AG20443 (cell line): ENCODE measurements around the gene KIR2DL3.
"Not testable (repeated sequence)": the region's sequence is repeated elsewhere in the genome, so short reads cannot be mapped to it uniquely, and the experiment has no call there.

Source experiments
- DNase-seq: peaks from one replicate; pipeline ENCODE4 v3.0.0; 2012; ENCODE audit warnings: low spot score, mixed read lengths

KIR2DL3 gene

DNA sequence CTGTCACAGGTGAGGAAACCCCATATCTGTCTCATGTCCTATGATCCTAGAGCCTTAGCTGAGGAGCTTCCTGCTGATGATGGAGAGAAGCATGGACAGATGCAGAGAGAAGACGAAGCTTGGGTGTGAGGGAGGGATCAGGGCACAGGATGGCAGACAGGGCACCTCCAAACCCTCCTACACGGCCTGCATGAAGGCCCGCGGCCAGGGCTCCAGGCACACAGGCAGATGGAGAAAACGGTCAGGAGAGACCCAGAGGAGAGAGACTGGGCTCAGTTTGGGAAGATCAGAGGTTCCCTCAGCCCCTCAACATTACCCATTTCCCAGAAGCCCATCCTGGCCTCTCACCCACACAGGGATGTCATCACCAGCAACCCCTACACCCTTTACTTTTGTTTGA lies 5.8 kb downstream of the KIR2DL3 start:
- not testable (repeated sequence) for DNase-seq

DNA sequence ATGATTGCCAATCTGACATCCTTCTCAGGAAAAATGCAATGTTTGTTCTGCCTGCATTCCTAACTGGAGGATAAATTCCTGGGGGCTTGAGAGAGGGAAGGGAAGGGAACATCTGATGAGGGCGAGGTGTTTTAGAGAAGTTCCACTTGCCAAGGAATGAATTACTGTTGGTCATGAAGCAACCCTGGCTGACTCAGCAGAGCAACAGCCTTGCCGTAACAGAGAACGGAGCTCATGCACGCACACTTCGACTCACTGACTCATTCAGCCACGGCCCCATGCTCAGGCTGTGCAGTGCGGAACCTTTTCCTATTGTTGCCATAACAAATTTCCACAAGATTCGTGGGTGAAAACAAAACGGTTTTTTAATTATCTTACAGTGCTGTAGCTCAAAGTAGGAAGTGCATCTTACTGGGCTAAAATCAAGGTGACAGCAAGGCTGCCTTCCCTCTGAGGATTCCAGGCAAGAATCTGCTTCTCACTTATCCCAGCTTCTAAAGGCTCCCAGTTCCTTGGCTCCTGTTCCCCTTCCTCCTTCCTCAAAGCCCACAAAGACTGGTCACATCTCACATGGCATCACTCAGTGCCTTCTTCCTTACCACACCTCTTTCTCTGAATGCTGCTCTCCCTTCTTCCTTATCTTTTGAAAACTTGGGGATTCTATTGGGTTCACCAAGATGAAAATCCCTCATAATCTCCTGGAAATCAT lies 9.5 kb downstream of the KIR2DL3 start:
- DNase-seq = not testable (repeated sequence)

DNA sequence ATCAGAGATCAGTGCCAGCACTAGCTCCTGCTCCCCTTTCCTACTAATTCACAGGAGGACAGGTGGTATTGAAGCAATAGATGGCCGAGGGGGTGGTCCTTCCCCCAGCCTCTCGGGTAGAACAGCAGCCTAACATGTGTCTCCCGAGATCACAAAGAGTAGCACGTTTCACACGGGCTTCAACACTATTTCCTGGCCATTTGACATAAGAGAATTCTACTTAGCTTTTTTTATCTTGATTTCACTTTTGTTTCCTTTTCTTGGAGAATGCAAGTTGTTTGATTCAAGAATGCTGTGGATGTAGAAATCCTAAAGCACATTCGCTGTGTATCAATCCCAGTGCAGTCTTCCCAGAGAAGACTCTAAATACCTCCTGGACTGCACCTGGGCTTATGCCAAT lies 12.0 kb downstream of the KIR2DL3 start:
- DNase-seq = not testable (repeated sequence)

DNA sequence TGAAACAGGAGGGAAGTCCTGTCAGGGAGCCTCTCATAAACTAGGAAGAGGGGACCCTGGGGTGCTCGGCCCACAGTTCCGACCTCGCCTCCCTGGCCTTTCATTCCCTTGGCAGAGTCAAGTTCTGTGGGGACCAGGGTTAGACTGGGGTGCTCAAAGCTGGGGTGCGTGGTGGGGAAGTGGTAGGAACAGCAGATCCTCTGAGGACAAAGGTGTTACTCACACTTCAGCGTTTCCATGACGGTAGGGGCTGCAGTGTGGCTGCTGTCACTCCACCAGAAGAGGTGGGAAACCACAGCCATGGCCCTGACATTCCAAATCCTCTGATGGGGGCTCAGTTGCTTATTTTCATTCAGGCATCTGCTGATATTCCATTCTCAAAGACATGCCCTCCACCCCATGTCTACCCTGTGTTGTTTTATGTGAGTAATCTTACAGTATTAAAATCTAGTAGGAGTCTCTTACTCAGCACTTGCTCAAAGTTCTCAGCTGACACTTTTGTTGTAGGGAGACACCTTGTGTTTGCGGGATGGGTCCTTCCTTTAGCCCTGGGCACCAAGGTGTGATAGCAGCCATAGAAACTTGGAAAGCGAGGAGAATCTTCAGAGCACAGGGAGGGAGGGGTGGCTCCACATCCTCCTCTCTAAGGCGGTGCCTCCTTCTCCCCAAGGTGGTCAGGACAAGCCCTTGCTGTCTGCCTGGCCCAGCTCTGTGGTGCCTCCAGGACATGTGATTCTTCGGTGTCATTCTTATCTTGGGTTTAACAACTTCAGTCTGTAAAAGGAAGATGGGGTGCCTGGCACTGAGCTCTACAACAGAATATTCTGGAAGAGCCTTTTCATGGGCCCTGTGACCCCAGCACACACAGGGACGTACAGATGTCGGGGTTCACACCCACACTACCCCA lies 18.1 kb downstream of the KIR2DL3 start:
- not testable (repeated sequence) for DNase-seq

DNA sequence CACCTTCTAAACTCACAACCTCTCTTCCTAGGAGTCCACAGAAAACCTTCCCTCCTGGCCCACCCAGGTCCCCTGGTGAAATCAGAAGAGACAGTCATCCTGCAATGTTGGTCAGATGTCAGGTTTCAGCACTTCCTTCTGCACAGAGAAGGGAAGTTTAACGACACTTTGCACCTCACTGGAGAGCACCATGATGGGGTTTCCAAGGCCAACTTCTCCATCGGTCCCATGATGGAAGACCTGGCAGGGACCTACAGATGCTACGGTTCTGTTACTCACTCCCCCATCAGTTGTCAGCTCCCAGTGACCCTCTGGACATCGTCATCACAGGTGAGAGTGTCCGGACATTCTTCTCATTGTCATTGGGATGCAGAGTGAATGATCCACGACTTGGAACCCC lies 20.3 kb downstream of the KIR2DL3 start:
- not testable (repeated sequence) for DNase-seq

DNA sequence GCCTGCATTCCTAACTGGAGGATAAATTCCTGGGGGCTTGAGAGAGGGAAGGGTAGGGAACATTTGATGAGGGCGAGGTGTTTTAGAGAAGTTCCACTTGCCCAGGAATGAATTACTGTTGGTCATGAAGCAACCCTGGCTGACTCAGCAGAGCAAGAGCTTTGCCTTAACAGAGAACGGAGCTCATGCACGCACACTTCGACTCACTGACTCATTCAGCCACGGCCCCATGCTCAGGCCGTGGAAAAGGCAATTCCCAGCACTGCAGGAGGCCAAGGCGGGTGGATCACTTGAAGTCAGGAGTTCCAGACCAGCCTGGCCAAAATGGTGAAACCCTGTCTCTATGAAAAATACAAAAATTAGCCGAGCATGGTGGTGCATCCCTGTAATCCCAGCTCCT lies 25.9 kb downstream of the KIR2DL3 start:
- DNase-seq = not testable (repeated sequence)

DNA sequence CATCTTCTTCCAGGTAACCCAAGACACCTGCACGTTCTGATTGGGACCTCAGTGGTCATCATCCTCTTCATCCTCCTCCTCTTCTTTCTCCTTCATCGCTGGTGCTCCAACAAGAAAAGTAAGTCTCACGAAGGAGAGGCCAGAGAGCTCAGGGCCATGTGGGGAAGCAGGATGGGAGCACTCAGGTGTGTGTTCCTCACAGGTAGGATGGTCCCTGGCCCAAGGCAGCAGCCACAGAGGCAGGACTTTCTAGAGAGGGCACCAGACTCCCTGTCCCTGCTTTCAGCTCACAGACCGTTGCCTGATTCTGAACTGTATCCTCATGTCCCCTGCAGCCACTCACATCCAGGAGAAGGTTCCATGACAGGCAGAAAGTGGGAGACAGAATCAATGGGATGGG lies 28.2 kb downstream of the KIR2DL3 start:
- not testable (repeated sequence) for DNase-seq

DNA sequence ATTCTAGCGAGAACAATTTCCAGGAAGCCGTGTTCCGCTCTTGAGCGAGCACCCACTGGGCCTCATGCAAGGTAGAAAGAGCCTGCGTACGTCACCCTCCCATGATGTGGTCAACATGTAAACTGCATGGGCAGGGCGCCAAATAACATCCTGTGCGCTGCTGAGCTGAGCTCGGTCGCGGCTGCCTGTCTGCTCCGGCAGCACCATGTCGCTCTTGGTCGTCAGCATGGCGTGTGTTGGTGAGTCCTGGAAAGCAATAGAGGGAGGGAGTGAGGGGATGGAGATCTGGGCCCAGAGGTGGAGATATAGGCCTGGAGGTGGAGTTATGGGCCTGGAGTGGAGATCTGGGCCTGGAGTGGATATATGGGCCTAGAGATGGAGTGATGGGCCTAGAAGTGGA lies 31.3 kb downstream of the KIR2DL3 start, which contains the start of gene KIR2DL1:
Gene KIR2DL1 (plus strand): TSS at position 148 of the 400 bp plus-strand sequence. CDS start 58 bp downstream, at position 206.
- DNase-seq = not testable (repeated sequence)

DNA sequence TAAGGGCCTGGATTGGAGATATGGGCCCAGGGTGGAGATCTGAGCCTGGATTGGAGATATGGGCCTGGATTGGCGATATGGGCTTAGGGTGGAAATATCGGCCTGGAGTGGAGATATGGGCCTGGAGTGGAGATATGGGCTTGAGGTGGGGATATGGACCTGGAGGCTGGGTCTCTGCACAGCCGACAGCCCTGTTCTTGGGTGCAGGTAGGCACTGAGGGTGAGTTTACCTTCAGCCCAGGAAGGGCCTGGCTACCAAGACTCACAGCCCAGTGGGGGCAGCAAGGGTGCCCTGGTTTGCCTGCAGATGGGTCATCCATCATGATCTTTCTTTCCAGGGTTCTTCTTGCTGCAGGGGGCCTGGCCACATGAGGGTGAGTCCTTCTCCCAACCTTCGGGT lies 32.2 kb downstream of the KIR2DL3 start:
- not testable (repeated sequence) for DNase-seq

DNA sequence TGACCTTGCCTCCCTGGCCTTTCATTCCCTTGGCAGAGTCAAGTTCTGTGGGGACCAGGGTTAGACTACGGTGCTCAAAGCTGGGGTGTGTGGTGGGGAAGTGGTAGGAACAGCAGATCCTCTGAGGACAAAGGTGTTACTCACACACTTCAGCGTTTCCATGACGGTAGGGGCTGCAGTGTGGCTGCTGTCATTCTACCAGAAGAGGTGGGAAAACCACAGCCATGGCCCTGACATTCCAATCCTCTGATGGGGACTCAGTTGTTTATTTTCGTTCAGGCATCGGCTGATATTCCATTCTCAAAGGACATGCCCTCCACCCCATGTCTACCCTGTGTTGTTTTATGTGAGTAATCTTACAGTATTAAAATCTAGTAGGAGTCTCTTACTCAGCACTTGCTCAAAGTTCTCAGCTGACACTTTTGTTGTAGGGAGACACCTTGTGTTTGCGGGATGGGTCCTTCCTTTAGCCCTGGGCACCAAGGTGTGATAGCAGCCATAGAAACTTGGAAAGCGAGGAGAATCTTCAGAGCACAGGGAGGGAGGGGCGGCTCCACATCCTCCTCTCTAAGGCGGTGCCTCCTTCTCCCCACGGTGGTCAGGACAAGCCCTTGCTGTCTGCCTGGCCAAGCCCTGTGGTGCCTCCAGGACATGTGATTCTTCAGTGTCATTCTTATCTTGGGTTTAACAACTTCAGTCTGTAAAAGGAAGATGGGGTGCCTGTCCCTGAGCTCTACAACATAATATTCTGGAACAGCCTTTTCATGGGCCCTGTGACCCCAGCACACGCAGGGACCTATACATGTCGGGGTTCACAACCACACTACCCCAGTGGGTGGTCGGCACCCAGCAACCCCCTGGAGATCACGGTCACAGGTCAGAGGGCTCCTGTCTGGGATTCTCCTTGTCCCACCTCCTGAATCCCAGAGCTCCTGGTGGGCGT lies 33.0 kb downstream of the KIR2DL3 start:
- DNase-seq = not testable (repeated sequence)

DNA sequence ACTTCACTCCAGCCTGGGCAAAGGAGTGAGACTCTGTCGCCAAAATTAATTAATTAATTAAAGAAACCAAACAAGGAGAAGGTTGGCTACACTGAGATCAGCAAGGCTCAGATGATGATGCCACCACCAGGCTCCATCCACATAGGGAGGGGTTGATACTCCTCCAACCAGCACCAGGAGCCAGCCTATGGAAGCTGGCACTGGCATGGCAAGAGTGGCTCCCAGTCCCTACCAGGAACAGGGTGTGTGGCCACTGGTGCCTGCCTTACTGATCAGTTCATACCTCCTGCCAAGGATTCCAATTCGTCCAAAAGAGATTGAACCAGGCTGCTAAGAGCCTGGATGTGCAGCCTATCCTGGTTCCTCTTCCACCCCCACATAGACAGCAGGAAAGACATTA lies 34.4 kb downstream of the KIR2DL3 start:
- DNase-seq = not testable (repeated sequence)

DNA sequence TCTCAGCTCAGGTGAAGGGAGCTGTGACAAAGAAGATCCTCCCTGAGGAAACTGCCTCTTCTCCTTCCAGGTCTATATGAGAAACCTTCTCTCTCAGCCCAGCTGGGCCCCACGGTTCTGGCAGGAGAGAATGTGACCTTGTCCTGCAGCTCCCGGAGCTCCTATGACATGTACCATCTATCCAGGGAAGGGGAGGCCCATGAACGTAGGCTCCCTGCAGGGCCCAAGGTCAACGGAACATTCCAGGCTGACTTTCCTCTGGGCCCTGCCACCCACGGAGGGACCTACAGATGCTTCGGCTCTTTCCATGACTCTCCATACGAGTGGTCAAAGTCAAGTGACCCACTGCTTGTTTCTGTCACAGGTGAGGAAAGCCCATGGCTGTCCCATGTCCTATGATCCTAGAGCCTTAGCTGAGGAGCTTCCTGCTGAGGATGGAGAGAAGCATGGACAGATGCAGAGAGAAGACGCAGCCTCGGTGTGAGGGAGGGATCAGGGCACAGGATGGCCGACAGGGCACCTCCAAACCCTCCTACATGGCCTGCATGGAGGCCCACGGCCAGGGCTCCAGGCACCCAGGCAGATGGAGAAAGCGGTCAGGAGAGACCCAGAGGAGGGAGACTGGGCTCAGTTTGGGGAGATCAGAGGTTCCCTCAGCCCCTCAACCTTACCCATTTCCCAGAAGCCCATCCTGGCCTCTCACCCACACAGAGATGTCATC lies 36.9 kb downstream of the KIR2DL3 start:
- not testable (repeated sequence) for DNase-seq

DNA sequence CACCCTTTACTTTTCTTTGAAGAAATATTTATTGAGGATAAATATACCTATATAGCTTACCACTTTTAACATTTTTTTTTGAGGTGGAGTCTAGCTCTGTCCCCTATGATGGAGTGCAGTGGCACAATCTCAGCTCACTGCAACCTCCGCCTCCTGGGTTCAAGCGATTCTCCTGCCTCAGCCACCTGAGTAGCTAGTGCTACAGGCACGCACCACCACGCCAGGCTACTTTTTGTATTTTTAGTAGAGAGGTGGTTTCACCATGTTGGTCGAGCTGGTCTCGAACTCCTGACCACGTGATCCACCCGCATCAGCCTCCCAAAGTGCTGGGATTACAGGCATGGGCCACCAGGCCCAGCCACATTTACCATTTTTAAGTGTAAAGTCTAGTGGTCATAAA lies 37.5 kb downstream of the KIR2DL3 start:
- DNase-seq = not testable (repeated sequence)

DNA sequence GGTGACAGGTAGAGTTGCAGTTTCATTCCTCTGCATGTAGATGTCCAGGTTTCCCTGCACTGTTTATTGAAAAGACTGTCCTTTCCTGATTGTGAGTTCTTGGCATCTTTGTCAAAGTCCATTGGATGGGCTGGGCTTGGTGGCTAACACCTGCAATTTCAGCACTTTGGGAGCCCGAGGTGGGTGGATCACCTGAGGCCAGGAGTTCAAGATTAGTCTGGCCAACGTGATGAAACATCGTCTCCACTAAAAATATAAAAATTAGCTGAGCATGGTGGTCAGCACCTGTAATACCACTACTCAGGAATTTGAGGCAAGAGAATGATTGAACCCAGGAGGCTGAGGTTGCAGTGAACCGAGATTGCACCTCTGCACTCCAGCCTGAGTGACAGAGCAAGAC lies 39.5 kb downstream of the KIR2DL3 start:
- not testable (repeated sequence) for DNase-seq

DNA sequence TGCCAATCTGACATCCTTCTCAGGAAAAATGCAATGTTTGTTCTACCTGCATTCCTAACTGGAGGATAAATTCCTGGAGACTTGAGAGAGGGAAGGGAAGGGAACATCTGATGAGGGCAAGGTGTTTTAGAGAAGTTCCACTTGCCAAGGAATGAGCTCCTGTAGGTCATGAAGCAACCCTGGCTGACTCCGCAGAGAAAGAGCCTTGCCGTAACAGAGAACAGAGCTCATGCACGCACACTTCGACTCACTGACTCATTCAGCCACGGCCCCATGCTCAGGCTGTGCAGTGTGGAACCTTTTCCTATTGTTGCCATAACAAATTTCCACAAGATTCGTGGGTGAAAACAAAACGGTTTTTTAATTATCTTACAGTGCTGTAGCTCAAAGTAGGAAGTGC lies 40.6 kb downstream of the KIR2DL3 start:
- not testable (repeated sequence) for DNase-seq

DNA sequence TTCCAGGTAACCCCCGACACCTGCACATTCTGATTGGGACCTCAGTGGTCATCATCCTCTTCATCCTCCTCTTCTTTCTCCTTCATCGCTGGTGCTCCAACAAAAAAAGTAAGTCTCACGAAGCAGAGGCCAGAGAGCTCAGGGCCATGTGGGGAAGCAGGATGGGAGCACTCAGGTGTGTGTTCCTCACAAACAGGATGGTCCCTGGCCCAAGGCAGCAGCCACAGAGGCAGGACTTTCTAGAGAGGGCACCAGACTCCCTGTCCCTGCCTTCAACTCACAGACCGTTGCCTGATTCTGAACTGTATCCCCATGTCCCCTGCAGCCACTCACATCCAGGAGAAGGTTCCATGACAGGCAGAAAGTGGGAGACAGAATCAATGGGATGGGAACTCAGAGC lies 44.6 kb downstream of the KIR2DL3 start:
- DNase-seq = not testable (repeated sequence)

DNA sequence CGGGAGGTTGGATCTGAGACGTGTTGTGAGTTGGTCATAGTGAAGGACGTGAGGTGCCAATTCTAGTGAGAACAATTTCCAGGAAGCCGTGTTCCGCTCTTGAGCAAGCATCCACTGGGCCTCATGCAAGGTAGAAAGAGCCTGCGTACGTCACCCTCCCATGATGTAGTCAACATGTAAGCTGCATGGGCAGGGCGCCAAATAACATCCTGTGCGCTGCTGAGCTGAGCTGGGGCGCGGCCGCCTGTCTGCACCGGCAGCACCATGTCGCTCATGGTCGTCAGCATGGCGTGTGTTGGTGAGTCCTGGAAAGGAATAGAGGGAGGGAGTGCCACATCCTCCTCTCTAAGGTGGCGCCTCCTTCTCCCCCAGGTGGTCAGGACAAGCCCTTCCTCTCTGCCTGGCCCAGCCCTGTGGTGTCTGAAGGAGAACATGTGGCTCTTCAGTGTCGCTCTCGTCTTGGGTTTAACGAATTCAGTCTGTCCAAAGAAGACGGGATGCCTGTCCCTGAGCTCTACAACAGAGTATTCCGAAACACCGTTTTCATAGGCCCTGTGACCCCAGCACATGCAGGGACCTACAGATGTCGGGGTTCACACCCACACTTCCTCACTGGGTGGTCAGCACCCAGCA lies 47.9 kb downstream of the KIR2DL3 start:
- not testable (repeated sequence) for DNase-seq

DNA sequence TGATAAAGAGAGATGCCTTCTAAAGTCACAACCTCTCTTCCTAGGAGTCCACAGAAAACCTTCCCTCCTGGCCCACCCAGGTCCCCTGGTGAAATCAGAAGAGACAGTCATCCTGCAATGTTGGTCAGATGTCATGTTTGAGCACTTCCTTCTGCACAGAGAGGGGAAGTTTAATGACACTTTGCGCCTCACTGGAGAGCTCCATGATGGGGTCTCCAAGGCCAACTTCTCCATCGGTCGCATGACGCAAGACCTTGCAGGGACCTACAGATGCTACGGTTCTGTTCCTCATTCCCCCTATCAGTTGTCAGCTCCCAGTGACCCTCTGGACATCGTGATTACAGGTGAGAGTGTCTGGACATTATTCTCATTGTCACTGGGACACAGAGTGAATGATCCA lies 49.8 kb downstream of the KIR2DL3 start:
- DNase-seq = not testable (repeated sequence)

DNA sequence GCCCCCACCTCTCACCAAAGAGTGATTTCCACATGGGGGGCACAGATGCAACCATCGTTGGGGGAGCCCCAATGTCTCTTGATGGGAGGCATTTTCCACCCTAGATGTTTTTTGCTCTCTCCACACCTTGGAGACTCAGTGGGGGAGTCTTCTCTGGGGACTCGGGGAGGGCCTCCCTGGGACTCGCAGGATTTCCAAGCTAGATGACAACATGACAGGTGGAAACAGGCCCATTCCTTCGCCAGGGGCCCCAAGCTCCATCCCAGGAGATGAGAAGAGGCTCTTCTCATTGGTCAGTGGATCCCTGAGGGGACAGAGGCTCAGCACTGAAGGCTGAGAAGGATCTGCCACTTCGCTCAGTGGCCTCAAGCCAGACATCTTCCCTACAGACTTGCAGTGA lies 52.4 kb downstream of the KIR2DL3 start:
- no peak for DNase-seq

DNA sequence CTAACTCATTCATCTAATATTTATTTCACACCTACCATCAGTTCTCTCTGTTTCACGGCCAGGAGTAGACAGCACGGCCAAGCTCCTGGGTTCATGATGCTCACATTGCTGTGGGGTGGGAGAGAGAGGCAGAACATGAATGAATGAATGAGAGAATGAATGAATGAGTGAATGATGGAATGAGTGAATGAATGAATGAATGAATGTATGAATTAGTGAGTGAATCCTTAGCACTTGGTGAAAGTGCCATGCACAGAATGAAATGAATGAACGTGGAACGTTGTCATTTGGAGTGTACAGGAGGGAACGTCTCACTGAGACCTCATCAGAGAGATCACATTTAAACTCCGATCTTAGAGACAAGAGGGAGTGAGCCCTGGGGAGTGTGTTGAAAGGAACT lies 53.2 kb downstream of the KIR2DL3 start:
- DNase-seq = no peak

DNA sequence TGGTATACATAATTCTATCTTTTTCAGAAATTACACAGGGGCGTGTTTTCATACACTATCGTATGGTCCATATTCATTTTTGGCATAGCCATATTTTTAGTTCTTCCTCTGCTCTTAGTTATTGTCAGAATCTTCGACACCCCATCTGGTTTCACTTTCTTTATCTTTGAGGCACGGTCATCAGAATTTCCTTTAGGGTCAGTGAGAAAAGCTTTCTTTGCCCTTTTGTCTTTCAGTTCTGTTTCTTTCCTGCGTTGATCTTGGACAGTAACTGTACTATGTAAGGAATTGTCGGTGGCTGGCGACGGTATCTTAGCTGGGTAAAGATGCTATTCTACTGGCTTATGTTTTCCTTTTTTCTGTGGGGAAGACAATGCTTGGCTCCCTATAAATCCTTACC lies 54.5 kb downstream of the KIR2DL3 start:
- DNase-seq = no peak
